ENCODE measurements around the gene CALD1. TPM values are rescaled to one million over a fixed set of nuclear protein-coding genes. Genes with fewer than 3 reads are reported as not detected.

Gene CALD1
- polyA plus RNA-seq, 1 donor from 2014 or later: 8.0 TPM

- no peak for TF ChIP-seq CTCF (IDR thresholded peaks at IDR 0.05; ENCODE audit: poor library complexity, severe bottlenecking)
- TF ChIP-seq SMC3 (conservative IDR thresholded peaks at IDR 0.05; ENCODE audit: poor library complexity): no peak
- no peak for TF ChIP-seq RAD21 (conservative IDR thresholded peaks at IDR 0.05)
- TF ChIP-seq TAF1 (IDR thresholded peaks at IDR 0.05; ENCODE audit: low read depth): no peak
- TF ChIP-seq EZH2 (IDR thresholded peaks at IDR 0.05; ENCODE audit: borderline replicate concordance, insufficient read depth, low read length, poor library complexity, severe bottlenecking): no peak
Observed at GRCh38 chr7:134752006-134752760, 27.3 kb upstream of the CALD1 start.

GRCh38 chr7:134755422-134756022 lies 23.9 kb upstream of the CALD1 start:
- Histone ChIP-seq H3K9ac (ENCODE audit: low read length) (no peak overlapping the region), H3K9me2 (ENCODE audit: insufficient read depth, low read length) (no peaks in the 10 kb centered on the region), H3K27me3 (ENCODE audit: insufficient read depth, low read depth, low read length) (no peaks in the 10 kb centered on the region), H3K36me3 (ENCODE audit: insufficient read depth, low read length) (no peaks in the 10 kb centered on the region), H3K4me3 (ENCODE audit: low read length) (no peak overlapping the region), H2AFZ (ENCODE audit: low read depth, low read length) (no peak overlapping the region), H3F3A (ENCODE audit: insufficient read depth, low read length, poor library complexity, severe bottlenecking) (no peaks in the 10 kb centered on the region), H3K79me2 (replicated peaks; ENCODE audit: insufficient read depth, low read length) (no peaks in the 10 kb centered on the region), H3K9me3 (ENCODE audit: low read length) (no peaks in the 10 kb centered on the region), H4K20me1 (ENCODE audit: insufficient read depth) (no peaks in the 10 kb centered on the region), H3K4me2 (ENCODE audit: low read length) (no peak overlapping the region), H3K27ac (ENCODE audit: low read length) (no peak overlapping the region)
- TF ChIP-seq CTCF (IDR thresholded peaks at IDR 0.05; ENCODE audit: poor library complexity, severe bottlenecking): peak; percentile 58
- TF ChIP-seq MXI1 (conservative IDR thresholded peaks at IDR 0.05; ENCODE audit: poor library complexity, severe bottlenecking): no peak
- TF ChIP-seq SMC3 (conservative IDR thresholded peaks at IDR 0.05; ENCODE audit: poor library complexity): peak; percentile 56

More at GRCh38 chr7:134752006-134752760, 27.3 kb upstream of the CALD1 start:
- Histone ChIP-seq H3K79me2 (replicated peaks; ENCODE audit: insufficient read depth, low read length) (no peaks in the 10 kb centered on the region), H3K9me3 (ENCODE audit: low read length) (no peaks in the 10 kb centered on the region), H3K4me2 (ENCODE audit: low read length) (no peak overlapping the region), H3K9ac (ENCODE audit: low read length) (no peak overlapping the region), H4K20me1 (ENCODE audit: insufficient read depth) (no peaks in the 10 kb centered on the region), H3K27me3 (ENCODE audit: insufficient read depth, low read depth, low read length) (no peaks in the 10 kb centered on the region), H3K36me3 (ENCODE audit: insufficient read depth, low read length) (no peaks in the 10 kb centered on the region), H3K4me3 (ENCODE audit: low read length) (no peak overlapping the region), H2AFZ (ENCODE audit: low read depth, low read length) (no peak overlapping the region), H3K27ac (ENCODE audit: low read length) (no peak overlapping the region), H3K9me2 (ENCODE audit: insufficient read depth, low read length) (no peaks in the 10 kb centered on the region), H3F3A (ENCODE audit: insufficient read depth, low read length, poor library complexity, severe bottlenecking) (no peaks in the 10 kb centered on the region)

- H3K9me2 ChIP-seq (ENCODE audit: insufficient read depth, low read length): no peaks in the 10 kb centered on the region
- H3K27ac ChIP-seq (ENCODE audit: low read length): no peak overlapping the region
- no peaks in the 10 kb centered on the region for H3K79me2 ChIP-seq (replicated peaks; ENCODE audit: insufficient read depth, low read length)
- no peaks in the 10 kb centered on the region for H4K20me1 ChIP-seq (ENCODE audit: insufficient read depth)
- H3K4me3 ChIP-seq (ENCODE audit: low read length): no peak overlapping the region
- no peaks in the 10 kb centered on the region for H3K27me3 ChIP-seq (ENCODE audit: insufficient read depth, low read depth, low read length)
- H3F3A ChIP-seq (ENCODE audit: insufficient read depth, low read length, poor library complexity, severe bottlenecking): no peaks in the 10 kb centered on the region
- no peak overlapping the region for H2AFZ ChIP-seq (ENCODE audit: low read depth, low read length)
- H3K9ac ChIP-seq (ENCODE audit: low read length): no peak overlapping the region
- no peaks in the 10 kb centered on the region for H3K36me3 ChIP-seq (ENCODE audit: insufficient read depth, low read length)
- no peaks in the 10 kb centered on the region for H3K9me3 ChIP-seq (ENCODE audit: low read length)
- H3K4me2 ChIP-seq (ENCODE audit: low read length): no peak overlapping the region
- TF ChIP-seq MXI1 (conservative IDR thresholded peaks at IDR 0.05; ENCODE audit: poor library complexity, severe bottlenecking) (no peak), REST (IDR thresholded peaks at IDR 0.05; ENCODE audit: borderline replicate concordance) (no peak), SMC3 (conservative IDR thresholded peaks at IDR 0.05; ENCODE audit: poor library complexity) (no peak), EP300 (conservative IDR thresholded peaks at IDR 0.05; ENCODE audit: poor library complexity, severe bottlenecking) (no peak), EZH2 (IDR thresholded peaks at IDR 0.05; ENCODE audit: borderline replicate concordance, insufficient read depth, low read length, poor library complexity, severe bottlenecking) (no peak), POLR2AphosphoS5 (IDR thresholded peaks at IDR 0.05) (no peak), CTCF (IDR thresholded peaks at IDR 0.05; ENCODE audit: poor library complexity, severe bottlenecking) (no peak), RAD21 (conservative IDR thresholded peaks at IDR 0.05) (no peak), TAF1 (IDR thresholded peaks at IDR 0.05; ENCODE audit: low read depth) (no peak)
Observed at GRCh38 chr7:134757938-134758337, 21.5 kb upstream of the CALD1 start.
